IMR-90 (cell line): ENCODE measurements around the gene AKAP6. TPM values are rescaled to one million over a fixed set of nuclear protein-coding genes. Genes with fewer than 3 reads are reported as not detected.
A peak's percentile ranks its signal among the peaks of the same experiment; 100 is the strongest.

Source experiments
- ATAC-seq: fragments of 200-7000 bp; cut with Tn5 transposase; 2 replicates; pipeline ENCODE4 v1.9.1; 2020; ENCODE audit warnings: low read depth, mild to moderate bottlenecking, moderate library complexity
- BruUV-seq: library from RNA; stranded (reverse); fragments of 400-500 nt; replicated peaks from 2 replicates; lab custom pipeline; 2021; lab: Mats Ljungman, UMichigan
- CTCF ChIA-PET: fragments of 300-600 bp; formaldehyde crosslinking; extraction: SDS; loops from one replicate; lab custom pipeline; 2021; ENCODE audit warnings: antibody characterized with exemption; lab: Yijun Ruan, JAX
- POLR2A ChIA-PET: fragments of 300-600 bp; sonication (Branson Sonifier 250); formaldehyde crosslinking; loops from one replicate; lab custom pipeline; 2022; ENCODE audit warnings: antibody characterized with exemption; ENCODE audit not compliant: unreplicated experiment; lab: Charles Lee
- DNase-seq: peaks from one replicate; pipeline ENCODE4 v3.0.0; 2013
- H2AFZ ChIP-seq: replicated peaks from 2 replicates; pipeline ENCODE3; 2013; ENCODE audit warnings: low read length, mild to moderate bottlenecking; ENCODE audit not compliant: poor library complexity
- H2AK5ac ChIP-seq: 2 replicates; pipeline ENCODE4 v1.6.1; 2013; ENCODE audit warnings: low read depth, low read length, inconsistent platforms
- H2AK9ac ChIP-seq: replicated peaks from 2 replicates; pipeline ENCODE3; 2013; ENCODE audit warnings: mild to moderate bottlenecking, low read depth, low read length, moderate library complexity; ENCODE audit not compliant: poor library complexity
- H2BK120ac ChIP-seq: 2 replicates; pipeline ENCODE4 v1.6.1; 2013; ENCODE audit warnings: low read depth, low read length, inconsistent platforms
- H2BK15ac ChIP-seq: 3 replicates; pipeline ENCODE4 v1.6.1; 2013; ENCODE audit warnings: low read depth, low read length, inconsistent platforms
- H2BK20ac ChIP-seq: 2 replicates; pipeline ENCODE4 v1.6.1; 2013; ENCODE audit warnings: low read depth, mild to moderate bottlenecking, inconsistent platforms, low read length, moderate library complexity
- H2BK5ac ChIP-seq: 2 replicates; pipeline ENCODE4 v1.6.1; 2013; ENCODE audit warnings: mild to moderate bottlenecking, low read depth, low read length, inconsistent platforms; ENCODE audit not compliant: poor library complexity, severe bottlenecking
- H3K14ac ChIP-seq: replicated peaks from 2 replicates; pipeline ENCODE4 v1.6.1; 2013; ENCODE audit warnings: low read depth, low read length, inconsistent platforms
- H3K18ac ChIP-seq: 2 replicates; pipeline ENCODE4 v1.6.1; 2013; ENCODE audit warnings: low read depth, low read length, control low read depth
- H3K23ac ChIP-seq: 2 replicates; pipeline ENCODE4 v1.6.1; 2013; ENCODE audit warnings: low read depth, low read length, inconsistent platforms
- H3K27ac ChIP-seq: 2 replicates; pipeline ENCODE4 v1.5.1; 2013; ENCODE audit warnings: mild to moderate bottlenecking, control low read depth, low read length; ENCODE audit not compliant: insufficient read depth
- H3K27me3 ChIP-seq: 2 replicates; pipeline ENCODE4 v1.6.1; 2013; ENCODE audit warnings: low read length; ENCODE audit not compliant: control insufficient read depth, insufficient read depth
- H3K36me3 ChIP-seq: 2 replicates; pipeline ENCODE4 v1.6.1; 2013; ENCODE audit warnings: low read length, mixed read lengths; ENCODE audit not compliant: control insufficient read depth, insufficient read depth
- H3K4ac ChIP-seq: 2 replicates; pipeline ENCODE4 v1.6.1; 2013; ENCODE audit warnings: low read depth, low read length, inconsistent platforms
- H3K4me1 ChIP-seq: 2 replicates; pipeline ENCODE4 v1.6.1; 2013; ENCODE audit warnings: low read length, mixed read lengths; ENCODE audit not compliant: control insufficient read depth, insufficient read depth
- H3K4me2 ChIP-seq: 2 replicates; pipeline ENCODE4 v1.6.1; 2013; ENCODE audit warnings: low read depth, mild to moderate bottlenecking, control low read depth, low read length, moderate library complexity
- H3K4me3 ChIP-seq: 2 replicates; pipeline ENCODE4 v1.5.1; 2013; ENCODE audit warnings: low read depth, mild to moderate bottlenecking, control low read depth, low read length, moderate library complexity; ENCODE audit not compliant: insufficient read depth
- H3K56ac ChIP-seq: 2 replicates; pipeline ENCODE4 v1.6.1; 2013; ENCODE audit warnings: low read length, inconsistent platforms; ENCODE audit not compliant: insufficient read depth; ENCODE audit errors: extremely low read depth
- H3K79me1 ChIP-seq, 2 experiments: 2 replicates each; pipeline ENCODE4 v1.6.1; 2013; ENCODE audit warnings: low read length in 2 of 2, inconsistent platforms in 1 of 2, low read depth in 1 of 2
- H3K9ac ChIP-seq: 2 replicates; pipeline ENCODE4 v1.6.1; 2013; ENCODE audit warnings: low read depth, low read length, control low read depth
- H3K9me1 ChIP-seq: 2 replicates; pipeline ENCODE4 v1.6.1; 2013; ENCODE audit warnings: low read length, inconsistent platforms; ENCODE audit not compliant: insufficient read depth
- H3K9me3 ChIP-seq: 2 replicates; pipeline ENCODE4 v1.6.1; 2013; ENCODE audit warnings: low read length; ENCODE audit not compliant: control insufficient read depth, insufficient read depth
- H4K20me1 ChIP-seq: 2 replicates; pipeline ENCODE4 v1.6.1; 2013; ENCODE audit warnings: low read length, inconsistent platforms; ENCODE audit not compliant: insufficient read depth
- H4K5ac ChIP-seq: 2 replicates; pipeline ENCODE4 v1.6.1; 2013; ENCODE audit warnings: mild to moderate bottlenecking, low read depth, low read length, control low read depth
- H4K8ac ChIP-seq, 2 experiments: 2 replicates each; pipeline ENCODE4 v1.6.1; 2013; ENCODE audit warnings: low read depth in 2 of 2, low read length in 2 of 2, control low read depth in 1 of 2, inconsistent platforms in 1 of 2
- H4K91ac ChIP-seq: 2 replicates; pipeline ENCODE4 v1.6.1; 2013; ENCODE audit warnings: low read depth, low read length, inconsistent platforms; ENCODE audit not compliant: insufficient read depth
- BHLHE40 ChIP-seq: fragments of 150-350 bp; IDR thresholded peaks from 2 replicates; pipeline ENCODE4 v1.6.1; 2016; ENCODE audit warnings: mild to moderate bottlenecking, low read depth, low read length
- CTCF ChIP-seq: conservative IDR thresholded peaks from 2 replicates; pipeline ENCODE4 v1.5.1; 2012; ENCODE audit warnings: mild to moderate bottlenecking, low read depth, low read length, improper control_type of control experiment
- ELK1 ChIP-seq: fragments of 150-350 bp; IDR thresholded peaks from 2 replicates; pipeline ENCODE4 v1.6.1; 2016; ENCODE audit warnings: low read depth, mild to moderate bottlenecking, low read length, moderate library complexity, borderline replicate concordance
- FOS ChIP-seq: fragments of 150-350 bp; IDR thresholded peaks from 2 replicates; pipeline ENCODE4 v1.6.1; 2016; ENCODE audit warnings: low read depth, low read length
- MAFK ChIP-seq: IDR thresholded peaks from 2 replicates; pipeline ENCODE4 v1.6.1; 2012; ENCODE audit warnings: low read depth, low read length, improper control_type of control experiment
- MAZ ChIP-seq: IDR thresholded peaks from 2 replicates; pipeline ENCODE4 v1.6.1; 2012; ENCODE audit warnings: low read depth, mild to moderate bottlenecking, low read length, improper control_type of control experiment, moderate library complexity, borderline replicate concordance
- MXI1 ChIP-seq: IDR thresholded peaks from 2 replicates; pipeline ENCODE4 v1.6.1; 2012; ENCODE audit warnings: low read depth, mild to moderate bottlenecking, low read length, moderate library complexity, borderline replicate concordance
- NFE2L2 ChIP-seq: fragments of 150-350 bp; IDR thresholded peaks from 2 replicates; pipeline ENCODE4 v1.6.1; 2016; ENCODE audit warnings: low read depth, mild to moderate bottlenecking, low read length
- RAD21 ChIP-seq: IDR thresholded peaks from 2 replicates; pipeline ENCODE4 v1.6.1; 2012; ENCODE audit warnings: low read length, improper control_type of control experiment
- SMC3 ChIP-seq: fragments of 150-350 bp; IDR thresholded peaks from 2 replicates; pipeline ENCODE4 v1.6.1; 2016; ENCODE audit warnings: low read depth, mild to moderate bottlenecking, antibody characterized with exemption, low read length, moderate library complexity
- WGBS, 2 experiments: methylation state at CpG; one replicate each; pipeline versions ENCODE4 v1.1.5 to v1.1.7; 2013; ENCODE audit warnings: missing lambda C conversion rate in 2 of 2; ENCODE audit not compliant: insufficient read length in 1 of 2; ENCODE audit errors: extremely low coverage in 2 of 2; 5-methylcytosine and 5-hydroxymethylcytosine counted together
- dilution Hi-C: fragments of 300-500 bp; cut with HindIII; formaldehyde crosslinking; loops from one replicate; pipeline ENCODE4 v1.14.3; 2018; ENCODE audit warnings: low sequenced_read_pairs; ENCODE audit not compliant: unreplicated experiment
- in situ Hi-C: fragments of 300-500 bp; cut with MboI; formaldehyde crosslinking; loops from 3 replicates; pipeline ENCODE4 v1.14.3; 2019; ENCODE audit warnings: low sequenced_read_pairs, inconsistent platforms, mixed read lengths
- intact Hi-C: fragments of 100-400 bp; cut with micrococcal nuclease; formaldehyde crosslinking; loops from 2 replicates; pipeline ENCODE4 v1.10.0; 2022
- polyA plus RNA-seq, 3 experiments: library from polyadenylated mRNA; depleted of rRNA; stranded (reverse); fragments of >200 nt; gene quantifications; 2 replicates each; pipeline ENCODE4 v1.2.3, GENCODE V29; 2012; ENCODE audit warnings: low replicate concordance in 1 of 3
- total RNA-seq: library from RNA; depleted of rRNA; stranded (reverse); fragments of >200 nt; gene quantifications from 2 replicates; pipeline ENCODE4 v1.2.3, GENCODE V29; 2012

AKAP6 gene
- total and polyA plus RNA-seq, 2 of the 4 experiments (the other 2 are of a cell fraction) = 0.22 to 1.6 TPM

GRCh38 chr14:32349322-32349721 is 20.2 kb downstream of the AKAP6 start:
- ATAC-seq (no peak), DNase-seq (no peak)
- peak overlapping the region; percentile 19; the same call in 1 of the 2 replicates for H3K14ac ChIP-seq
- H3K23ac ChIP-seq = no peak overlapping the region
- dilution Hi-C loops (no loop called here), intact Hi-C loops (no loop called here), in situ Hi-C loops (no loop called here)
- H4K91ac ChIP-seq = no peak overlapping the region
- 82% methylated on average over 2 of the region's 4 CpGs; no CpG with 5 or more reads in 1 of the 2 experiments for WGBS, 2 experiments
- no peak overlapping the region for H3K27ac ChIP-seq
- H2BK120ac ChIP-seq = no peak overlapping the region
- no peak overlapping the region for H2BK5ac ChIP-seq
- H3K36me3 ChIP-seq = no peaks in the 10 kb centered on the region
- H3K9ac ChIP-seq = no peak overlapping the region
- no peak overlapping the region; the same call in 1 of the 2 replicates for H3K18ac ChIP-seq
- no peaks in the 10 kb centered on the region for H3K79me1 ChIP-seq
- no peak overlapping the region for H2AK9ac ChIP-seq
- no peak overlapping the region for H4K8ac ChIP-seq
- no TSS peak for BruUV-seq
- H2BK20ac ChIP-seq = no peak overlapping the region
- no peaks in the 10 kb centered on the region for H3K9me1 ChIP-seq
- H2AK5ac ChIP-seq = no peak overlapping the region
- H3K27me3 ChIP-seq = no peaks in the 10 kb centered on the region
- H3K56ac ChIP-seq = no peak overlapping the region
- CTCF ChIA-PET = no interaction called here
- no peak overlapping the region for H3K4me3 ChIP-seq
- POLR2A ChIA-PET = no interaction called here
- peaks cover 6% of the 10 kb centered on the region for H3K4me1 ChIP-seq
- H3K4me2 ChIP-seq = no peak overlapping the region
- H3K4ac ChIP-seq = no peak overlapping the region
- H2BK15ac ChIP-seq = no peak overlapping the region
- no peaks in the 10 kb centered on the region for H3K9me3 ChIP-seq
- H2AFZ ChIP-seq = no peak overlapping the region
- TF ChIP-seq MAZ (no peak), CTCF (no peak), ELK1 (no peak), NFE2L2 (no peak), MAFK (no peak), BHLHE40 (no peak), FOS (no peak), MXI1 (no peak), RAD21 (no peak), SMC3 (no peak)
- no peaks in the 10 kb centered on the region for H4K20me1 ChIP-seq
- no peak overlapping the region for H4K5ac ChIP-seq
